HG03558 (cell line): ENCODE measurements around the gene C1QTNF5.

Experiments
- ATAC-seq: cut with Tn5 transposase; IDR thresholded peaks from one replicate; pipeline ENCODE4 v1.9.1; 2021; ENCODE audit warnings: moderate number of reproducible peaks; ENCODE audit not compliant: unreplicated experiment; ENCODE audit errors: extremely low read depth

The C1QTNF5 gene

DNA sequence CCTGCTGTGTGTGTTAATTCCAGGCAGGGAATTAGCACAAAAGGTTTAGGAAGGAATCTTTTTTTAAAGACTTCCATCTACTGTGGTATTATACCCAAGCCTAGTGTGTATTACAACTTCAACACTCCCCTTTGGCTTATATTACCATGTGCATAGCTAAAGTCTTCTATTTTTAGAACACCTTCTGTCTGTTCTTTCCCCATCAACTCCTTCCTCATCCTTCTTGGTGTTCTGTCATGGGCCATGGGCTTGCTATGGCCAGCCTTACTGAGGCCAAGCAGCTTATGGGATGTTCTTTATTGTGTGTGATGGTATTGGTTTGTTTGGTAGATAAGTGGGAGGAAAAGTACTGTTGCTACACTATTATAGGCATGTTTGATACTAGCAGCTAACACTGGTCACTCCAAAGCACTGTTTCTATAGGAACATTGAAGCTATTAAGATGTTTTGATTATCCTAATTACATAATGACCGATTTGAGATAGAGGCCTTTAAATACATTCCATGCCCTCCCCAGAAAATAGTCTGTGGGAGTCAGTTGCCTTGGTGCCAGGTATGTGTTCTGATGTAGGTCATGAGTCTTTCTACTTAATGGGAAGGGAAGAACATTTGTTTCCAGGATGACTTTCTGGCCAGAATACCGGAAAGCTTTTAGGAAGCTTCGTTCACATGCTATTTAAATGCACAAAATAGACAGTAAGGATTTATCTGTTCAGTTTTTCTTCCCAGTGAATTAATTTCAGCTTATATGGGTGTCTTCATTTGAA lies 40.3 kb downstream of the C1QTNF5 start:
- no peak for ATAC-seq

GRCh38 chr11:119299416-119299815 lies 41.3 kb downstream of the C1QTNF5 start:
- ATAC-seq: no peak

GRCh38 chr11:119298726-119299125 lies 42.0 kb downstream of the C1QTNF5 start:
- no peak for ATAC-seq

GRCh38 chr11:119297938-119298337 lies 42.7 kb downstream of the C1QTNF5 start:
- ATAC-seq: no peak

DNA sequence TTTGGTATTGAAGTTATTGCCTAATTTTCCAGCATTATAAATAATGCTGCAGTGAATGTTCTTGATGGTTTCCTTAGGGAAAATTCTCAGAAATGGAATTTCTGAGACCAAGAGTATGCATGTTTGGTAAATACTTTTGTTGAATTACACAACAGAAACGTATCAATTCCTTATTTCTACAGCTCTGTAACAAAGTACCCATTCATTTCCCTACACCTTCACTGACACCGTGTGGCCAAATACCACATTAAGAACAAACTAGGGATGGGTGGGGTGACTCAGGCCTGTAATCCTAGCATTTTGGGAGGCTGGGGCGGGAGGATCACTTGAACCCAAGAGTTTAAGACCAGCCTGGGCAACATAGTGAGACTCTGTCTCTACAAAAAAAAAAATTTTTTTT lies 45.5 kb downstream of the C1QTNF5 start:
- no peak for ATAC-seq

DNA sequence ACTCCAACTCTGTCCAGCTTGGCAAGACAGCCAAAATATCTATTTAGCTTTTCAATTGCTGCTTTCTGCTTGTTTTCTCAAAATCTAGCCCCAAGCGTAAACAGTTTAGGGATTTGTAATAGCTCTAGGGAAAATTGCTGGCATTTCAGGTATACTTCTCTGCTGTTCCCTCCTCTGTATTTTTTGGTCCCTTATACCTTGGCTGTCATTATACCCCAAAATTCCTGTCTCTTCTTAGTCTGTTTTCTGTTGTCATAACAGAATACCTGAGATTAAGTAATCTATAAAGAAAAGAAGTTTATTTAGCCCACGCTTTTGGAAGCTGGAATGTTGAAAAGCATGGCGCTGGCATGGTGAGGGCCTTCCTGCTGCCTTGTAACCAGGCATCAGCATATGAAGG lies 47.2 kb downstream of the C1QTNF5 start:
- ATAC-seq: no peak

GRCh38 chr11:119290894-119291497 lies 49.7 kb downstream of the C1QTNF5 start:
- ATAC-seq: no peak
